ENCODE measurements around the gene TRAPPC2.

TRAPPC2 gene

DNA sequence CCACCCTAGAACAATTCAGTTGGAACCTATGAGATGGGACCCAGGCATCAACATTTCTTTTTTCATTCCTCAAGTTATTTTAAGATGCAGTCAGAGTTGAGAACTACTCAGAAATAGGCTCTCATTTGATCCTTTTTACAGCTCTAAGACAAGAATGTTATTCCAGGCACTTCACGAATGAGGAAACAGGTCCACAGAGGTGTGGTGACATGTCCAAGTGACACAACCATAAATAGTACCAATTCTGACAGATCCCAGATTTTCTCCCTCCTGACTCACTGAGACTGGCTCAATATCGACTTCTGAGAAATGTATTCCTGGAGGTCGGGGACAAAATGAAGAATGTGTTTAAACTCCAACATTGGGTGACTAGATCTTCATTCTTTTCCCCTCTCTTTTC is 70.4 kb downstream of the TRAPPC2 start:
- no peak for DNase-seq

DNA sequence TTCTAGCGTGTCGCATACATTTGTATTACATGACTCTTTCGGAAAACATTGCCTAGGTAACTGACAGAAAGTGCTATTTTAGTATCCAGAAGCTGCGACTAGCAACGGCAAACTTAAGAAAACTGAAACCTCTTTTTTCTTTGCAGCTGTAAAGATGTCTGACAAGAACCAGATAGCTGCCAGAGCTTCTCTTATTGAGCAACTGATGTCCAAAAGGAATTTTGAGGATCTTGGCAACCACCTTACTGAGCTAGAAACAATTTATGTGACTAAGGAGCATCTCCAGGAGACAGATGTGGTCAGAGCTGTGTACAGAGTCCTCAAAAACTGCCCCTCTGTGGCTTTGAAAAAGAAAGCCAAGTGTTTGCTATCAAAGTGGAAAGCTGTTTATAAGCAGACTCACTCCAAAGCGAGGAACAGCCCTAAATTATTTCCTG is 72.0 kb downstream of the TRAPPC2 start:
- no peak for DNase-seq
